Measurements from ENCODE around the gene SH2D1B.

- no peak for TF ChIP-seq CTCF (IDR thresholded peaks at IDR 0.05; ENCODE audit: low read length)
- no peak for TF ChIP-seq EZH2 (IDR thresholded peaks at IDR 0.05; ENCODE audit: borderline replicate concordance, low read length)
Observed at GRCh38 chr1:162396201-162396906, 15.6 kb downstream of the SH2D1B start.

Measured in OCI-LY1 (cell line).